C4-2B (cell line): ENCODE data around the gene RNF138.

Experiments
- CTCF ChIP-seq: fragments of 450-650 bp; conservative IDR thresholded peaks from 2 replicates; pipeline ENCODE4 v1.5.1; 2017; ENCODE audit warnings: mild to moderate bottlenecking
- ZFX ChIP-seq: fragments of 450-650 bp; IDR thresholded peaks from 2 replicates; pipeline ENCODE4 v1.6.1; 2017

- TF ChIP-seq CTCF, result peak; percentile 84
- TF ChIP-seq ZFX, result no peak
Measured at GRCh38 chr18:32158108-32158624, 66.5 kb downstream of the RNF138 start.
